RWPE2 (cell line): ENCODE data around the gene ST3GAL3.

Experiments used
- ATAC-seq: fragments of 200-7000 bp; cut with Tn5 transposase; 3 replicates; pipeline ENCODE4 v1.9.1; 2021; ENCODE audit warnings: low read depth
- DNase-seq: peaks from one replicate; pipeline ENCODE4 v3.0.0-alpha.2; 2020; ENCODE audit warnings: low spot score
- H3K27ac ChIP-seq: fragments of 450-650 bp; 2 replicates; pipeline ENCODE4 v1.5.1; 2017; ENCODE audit warnings: mild to moderate bottlenecking; ENCODE audit not compliant: poor library complexity, severe bottlenecking
- H3K27me3 ChIP-seq: fragments of 250-450 bp; sonication (Bioruptor Pico); 2 replicates; pipeline ENCODE4 v1.5.1; 2021; ENCODE audit warnings: mild to moderate bottlenecking, moderate library complexity; ENCODE audit not compliant: insufficient read depth, poor library complexity, severe bottlenecking
- H3K36me3 ChIP-seq: fragments of 250-450 bp; sonication (Bioruptor Pico); 2 replicates; pipeline ENCODE4 v1.5.1; 2020; ENCODE audit warnings: low read depth, mild to moderate bottlenecking, moderate library complexity
- H3K4me1 ChIP-seq: fragments of 250-450 bp; sonication (Bioruptor Pico); 2 replicates; pipeline ENCODE4 v1.5.1; 2021; ENCODE audit warnings: mild to moderate bottlenecking, moderate library complexity; ENCODE audit not compliant: insufficient read depth, poor library complexity, severe bottlenecking
- H3K4me3 ChIP-seq: fragments of 250-450 bp; sonication (Bioruptor Pico); 2 replicates; pipeline ENCODE4 v1.5.1; 2021; ENCODE audit warnings: mild to moderate bottlenecking, moderate library complexity; ENCODE audit not compliant: severe bottlenecking
- H3K9me3 ChIP-seq: fragments of 250-450 bp; sonication (Bioruptor Pico); 2 replicates; pipeline ENCODE4 v1.5.1; 2021; ENCODE audit warnings: mild to moderate bottlenecking, moderate library complexity; ENCODE audit not compliant: severe bottlenecking
- CTCF ChIP-seq: fragments of 450-650 bp; IDR thresholded peaks from one replicate; pipeline ENCODE4 v1.5.1; 2017; ENCODE audit warnings: mild to moderate bottlenecking, moderate library complexity; ENCODE audit not compliant: poor library complexity, severe bottlenecking

Gene ST3GAL3

GRCh38 chr1:43666608-43667007, 40.7 kb upstream of the ST3GAL3 start:
- TF ChIP-seq CTCF = no peak
- Histone ChIP-seq H3K27ac (peak overlapping the region; percentile 74), H3K4me1 (peaks cover 40% of the 10 kb centered on the region), H3K27me3 (no peaks in the 10 kb centered on the region), H3K4me3 (no peak overlapping the region), H3K9me3 (no peaks in the 10 kb centered on the region), H3K36me3 (peaks cover 98% of the 10 kb centered on the region)
- ATAC-seq = peak; percentile 90
- DNase-seq = peak; percentile 73

- Histone ChIP-seq H3K9me3 (no peaks in the 10 kb centered on the region), H3K4me3 (no peak overlapping the region), H3K27me3 (no peaks in the 10 kb centered on the region), H3K27ac (peak overlapping the region; percentile 74), H3K36me3 (peaks cover 98% of the 10 kb centered on the region), H3K4me1 (peaks cover 40% of the 10 kb centered on the region)
- ATAC-seq (peak; percentile 35), DNase-seq (no peak)
- TF ChIP-seq CTCF = no peak
These were observed 38.4 kb upstream of the ST3GAL3 start for GRCh38 chr1:43668956-43669355.

GRCh38 chr1:43669878-43670277, 37.5 kb upstream of the ST3GAL3 start:
- TF ChIP-seq CTCF = no peak
- Histone ChIP-seq H3K9me3 (no peaks in the 10 kb centered on the region), H3K4me3 (no peak overlapping the region), H3K27ac (no peak overlapping the region), H3K36me3 (peaks cover 98% of the 10 kb centered on the region), H3K27me3 (no peaks in the 10 kb centered on the region), H3K4me1 (peaks cover 36% of the 10 kb centered on the region)
- no peak for DNase-seq
- ATAC-seq = no peak

GRCh38 chr1:43671193-43671592, 36.1 kb upstream of the ST3GAL3 start:
- ATAC-seq (no peak), DNase-seq (no peak)
- H3K4me1 ChIP-seq = peaks cover 23% of the 10 kb centered on the region
- H3K27me3 ChIP-seq = no peaks in the 10 kb centered on the region
- H3K27ac ChIP-seq = no peak overlapping the region
- no peak for TF ChIP-seq CTCF
- no peak overlapping the region for H3K4me3 ChIP-seq
- no peaks in the 10 kb centered on the region for H3K9me3 ChIP-seq
- peaks cover 98% of the 10 kb centered on the region for H3K36me3 ChIP-seq

GRCh38 chr1:43671626-43672330, 35.6 kb upstream of the ST3GAL3 start:
- Histone ChIP-seq H3K27me3 (no peaks in the 10 kb centered on the region), H3K4me3 (no peak overlapping the region), H3K4me1 (peaks cover 19% of the 10 kb centered on the region), H3K36me3 (peaks cover 100% of the 10 kb centered on the region), H3K9me3 (no peaks in the 10 kb centered on the region), H3K27ac (no peak overlapping the region)
- ATAC-seq (0 out of 3 replicates have a peak, but pooled peaks have one; percentile 35), DNase-seq (no peak)
- TF ChIP-seq CTCF = no peak
